Neuron (in vitro differentiated cells): ENCODE measurements around the gene IL34.
"Not testable (repeated sequence)": the region's sequence is repeated elsewhere in the genome, so short reads cannot be mapped to it uniquely, and the experiment has no call there.

Experiments used
- H2AFZ ChIP-seq: one replicate; pipeline ENCODE4 v1.6.1; 2013; ENCODE audit warnings: low read depth, mild to moderate bottlenecking, inconsistent platforms, low read length, moderate library complexity
- H3K27me3 ChIP-seq: one replicate; pipeline ENCODE4 v1.6.1; 2013; ENCODE audit warnings: low read length; ENCODE audit not compliant: insufficient read depth
- H3K36me3 ChIP-seq: one replicate; pipeline ENCODE4 v1.6.1; 2013; ENCODE audit warnings: low read length; ENCODE audit not compliant: insufficient read depth
- H3K4me1 ChIP-seq: one replicate; pipeline ENCODE4 v1.6.1; 2013; ENCODE audit warnings: low read length; ENCODE audit not compliant: insufficient read depth
- H3K4me3 ChIP-seq: 2 replicates; pipeline ENCODE4 v1.5.1; 2013; ENCODE audit warnings: mild to moderate bottlenecking, low read length, moderate library complexity
- H3K9me3 ChIP-seq: one replicate; pipeline ENCODE4 v1.6.1; 2013; ENCODE audit warnings: low read length

IL34 gene

GRCh38 chr16:70642633-70643032 is 3.7 kb upstream of the IL34 start:
- no peak overlapping the region for H2AFZ ChIP-seq
- H3K4me1 ChIP-seq, result peaks cover 23% of the 10 kb centered on the region
- H3K27me3 ChIP-seq, result no peaks in the 10 kb centered on the region
- no peaks in the 10 kb centered on the region for H3K36me3 ChIP-seq
- H3K4me3 ChIP-seq, result no peak overlapping the region
- no peaks in the 10 kb centered on the region for H3K9me3 ChIP-seq

GRCh38 chr16:70643264-70643663 is 3.1 kb upstream of the IL34 start:
- H3K4me1 ChIP-seq, result peaks cover 23% of the 10 kb centered on the region
- H3K36me3 ChIP-seq, H2AFZ ChIP-seq, H3K4me3 ChIP-seq, H3K9me3 ChIP-seq, H3K27me3 ChIP-seq: not testable (repeated sequence)

- H3K36me3 ChIP-seq, result no peaks in the 10 kb centered on the region
- peaks cover 7% of the 10 kb centered on the region for H3K9me3 ChIP-seq
- no peak overlapping the region for H3K4me3 ChIP-seq
- no peaks in the 10 kb centered on the region for H3K27me3 ChIP-seq
- peaks cover 15% of the 10 kb centered on the region for H3K4me1 ChIP-seq
- H2AFZ ChIP-seq, result no peak overlapping the region
These were observed 1.4 kb upstream of the IL34 start for GRCh38 chr16:70644763-70645597.

- no peaks in the 10 kb centered on the region for H3K36me3 ChIP-seq
- H3K4me3 ChIP-seq, result no peak overlapping the region
- H2AFZ ChIP-seq, result no peak overlapping the region
- H3K4me1 ChIP-seq, result peaks cover 13% of the 10 kb centered on the region
- H3K9me3 ChIP-seq, result peaks cover 7% of the 10 kb centered on the region
- H3K27me3 ChIP-seq, result no peaks in the 10 kb centered on the region
These were observed 1.3 kb downstream of the IL34 start for GRCh38 chr16:70647441-70648359.

GRCh38 chr16:70648606-70649005 is 2.2 kb downstream of the IL34 start:
- no peak overlapping the region for H3K4me3 ChIP-seq
- peaks cover 13% of the 10 kb centered on the region for H3K4me1 ChIP-seq
- H3K36me3 ChIP-seq, result no peaks in the 10 kb centered on the region
- no peaks in the 10 kb centered on the region for H3K27me3 ChIP-seq
- H2AFZ ChIP-seq, result no peak overlapping the region
- H3K9me3 ChIP-seq, result peaks cover 7% of the 10 kb centered on the region

GRCh38 chr16:70649300-70649699 is 2.9 kb downstream of the IL34 start:
- Histone ChIP-seq H3K4me3 (no peak overlapping the region), H3K36me3 (no peaks in the 10 kb centered on the region), H2AFZ (no peak overlapping the region), H3K27me3 (no peaks in the 10 kb centered on the region), H3K4me1 (peaks cover 19% of the 10 kb centered on the region), H3K9me3 (peaks cover 7% of the 10 kb centered on the region)

- Histone ChIP-seq H3K9me3 (peaks cover 7% of the 10 kb centered on the region), H3K36me3 (no peaks in the 10 kb centered on the region), H3K4me3 (no peak overlapping the region), H2AFZ (no peak overlapping the region), H3K27me3 (no peaks in the 10 kb centered on the region), H3K4me1 (peaks cover 19% of the 10 kb centered on the region)
These were observed 3.9 kb downstream of the IL34 start for GRCh38 chr16:70650216-70650615.

- H3K9me3 ChIP-seq, result peaks cover 7% of the 10 kb centered on the region
- H3K27me3 ChIP-seq, result no peaks in the 10 kb centered on the region
- no peak overlapping the region for H3K4me3 ChIP-seq
- no peaks in the 10 kb centered on the region for H3K36me3 ChIP-seq
- H3K4me1 ChIP-seq, result peaks cover 17% of the 10 kb centered on the region
- H2AFZ ChIP-seq, result no peak overlapping the region
These were observed 5.2 kb downstream of the IL34 start for GRCh38 chr16:70651524-70651923.

GRCh38 chr16:70652322-70652721 is 6.0 kb downstream of the IL34 start:
- Histone ChIP-seq H3K36me3 (no peaks in the 10 kb centered on the region), H3K4me1 (peaks cover 11% of the 10 kb centered on the region), H2AFZ (no peak overlapping the region), H3K9me3 (peaks cover 7% of the 10 kb centered on the region), H3K4me3 (no peak overlapping the region), H3K27me3 (no peaks in the 10 kb centered on the region)

- H3K36me3 ChIP-seq, result no peaks in the 10 kb centered on the region
- no peaks in the 10 kb centered on the region for H3K27me3 ChIP-seq
- H2AFZ ChIP-seq, result no peak overlapping the region
- H3K4me3 ChIP-seq, result no peak overlapping the region
- peaks cover 8% of the 10 kb centered on the region for H3K4me1 ChIP-seq
- peaks cover 7% of the 10 kb centered on the region for H3K9me3 ChIP-seq
These were observed 7.0 kb downstream of the IL34 start for GRCh38 chr16:70653406-70653805.

GRCh38 chr16:70653809-70654771 is 7.7 kb downstream of the IL34 start:
- Histone ChIP-seq H3K4me3 (no peak overlapping the region), H3K4me1 (peaks cover 8% of the 10 kb centered on the region), H3K36me3 (no peaks in the 10 kb centered on the region), H2AFZ (no peak overlapping the region), H3K27me3 (no peaks in the 10 kb centered on the region), H3K9me3 (peaks cover 3% of the 10 kb centered on the region)

- Histone ChIP-seq H2AFZ (no peak overlapping the region), H3K9me3 (no peaks in the 10 kb centered on the region), H3K27me3 (no peaks in the 10 kb centered on the region), H3K4me3 (no peak overlapping the region), H3K36me3 (no peaks in the 10 kb centered on the region), H3K4me1 (peaks cover 8% of the 10 kb centered on the region)
These were observed 9.8 kb downstream of the IL34 start for GRCh38 chr16:70656065-70656711.
